BLaER1 (cell line): ENCODE measurements around the gene ADAMTS2.
A peak's percentile ranks its signal among the peaks of the same experiment; 100 is the strongest.

Experiments used
- H3K27ac ChIP-seq: shearing (Covaris generic); formaldehyde crosslinking; 2 replicates; pipeline ENCODE4 v1.8.1; 2022
- H3K27me3 ChIP-seq: shearing (Covaris generic); formaldehyde crosslinking; 2 replicates; pipeline ENCODE4 v1.8.1; 2022
- H3K36me3 ChIP-seq: shearing (Covaris generic); formaldehyde crosslinking; 2 replicates; pipeline ENCODE4 v1.8.1; 2022
- H3K4me1 ChIP-seq: shearing (Covaris generic); formaldehyde crosslinking; 2 replicates; pipeline ENCODE4 v1.8.1; 2022
- H3K4me2 ChIP-seq: shearing (Covaris generic); formaldehyde crosslinking; 2 replicates; pipeline ENCODE4 v1.8.1; 2022
- H3K4me3 ChIP-seq: shearing (Covaris generic); formaldehyde crosslinking; 2 replicates; pipeline ENCODE4 v1.8.1; 2022
- H3K9ac ChIP-seq: shearing (Covaris generic); formaldehyde crosslinking; 2 replicates; pipeline ENCODE4 v1.8.1; 2022
- H3K9me3 ChIP-seq: shearing (Covaris generic); formaldehyde crosslinking; 2 replicates; pipeline ENCODE4 v1.8.1; 2022
- H4K20me1 ChIP-seq: shearing (Covaris generic); formaldehyde crosslinking; 2 replicates; pipeline ENCODE4 v1.8.1; 2022
- Cebpa-rat ChIP-seq: shearing (Covaris generic); IDR thresholded peaks from 2 replicates; pipeline ENCODE4 v1.8.1; 2022

ADAMTS2 gene

DNA sequence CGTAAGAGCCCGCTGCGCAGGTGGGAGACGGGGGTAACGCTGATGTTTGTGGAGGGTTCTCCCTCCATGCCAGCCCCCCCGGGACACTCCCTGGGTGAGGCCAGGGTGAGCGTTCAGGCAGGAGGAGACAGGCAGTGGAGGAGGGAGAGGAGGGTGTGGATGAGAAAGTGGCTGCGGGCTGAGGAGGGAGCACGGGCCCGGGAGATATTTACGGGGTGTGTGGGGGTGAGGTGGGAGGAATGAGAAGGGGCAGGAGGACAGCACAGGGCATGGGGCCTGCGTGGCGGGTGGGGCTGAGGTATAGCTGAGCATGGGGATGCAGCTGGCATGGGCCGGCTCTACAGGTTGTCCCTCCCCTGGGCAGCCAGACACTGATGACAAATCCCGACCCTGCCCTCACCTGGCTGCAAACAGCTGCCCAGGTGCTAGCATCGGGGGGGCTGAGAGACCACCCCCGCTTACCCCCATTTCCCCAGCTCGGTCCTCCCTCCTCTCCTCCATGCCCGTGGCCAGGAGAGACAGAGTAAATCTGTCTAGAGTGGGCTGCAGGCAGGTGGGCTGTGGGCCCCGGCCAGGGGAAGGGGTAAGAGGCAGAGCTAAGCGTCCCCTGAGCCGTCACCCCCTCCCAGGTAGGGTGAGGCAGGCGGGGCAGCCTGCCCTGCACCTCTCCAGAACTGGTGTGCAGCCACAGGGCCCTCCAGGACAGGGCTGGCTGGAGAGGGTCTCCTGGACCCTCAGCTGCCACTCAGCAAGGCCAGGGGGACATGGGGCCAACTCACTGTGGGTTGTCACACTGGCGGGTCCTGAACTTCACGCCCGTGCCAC is 205.9 kb downstream of the ADAMTS2 start:
- no peak overlapping the region for H3K9ac ChIP-seq
- peak overlapping the region; percentile 71 for H3K4me2 ChIP-seq
- TF ChIP-seq Cebpa-rat: no peak
- H4K20me1 ChIP-seq: no peaks in the 10 kb centered on the region
- H3K4me1 ChIP-seq: peaks cover 53% of the 10 kb centered on the region
- H3K36me3 ChIP-seq: no peaks in the 10 kb centered on the region
- H3K4me3 ChIP-seq: no peak overlapping the region
- H3K9me3 ChIP-seq: no peaks in the 10 kb centered on the region
- H3K27ac ChIP-seq: no peak overlapping the region
- no peaks in the 10 kb centered on the region for H3K27me3 ChIP-seq

DNA sequence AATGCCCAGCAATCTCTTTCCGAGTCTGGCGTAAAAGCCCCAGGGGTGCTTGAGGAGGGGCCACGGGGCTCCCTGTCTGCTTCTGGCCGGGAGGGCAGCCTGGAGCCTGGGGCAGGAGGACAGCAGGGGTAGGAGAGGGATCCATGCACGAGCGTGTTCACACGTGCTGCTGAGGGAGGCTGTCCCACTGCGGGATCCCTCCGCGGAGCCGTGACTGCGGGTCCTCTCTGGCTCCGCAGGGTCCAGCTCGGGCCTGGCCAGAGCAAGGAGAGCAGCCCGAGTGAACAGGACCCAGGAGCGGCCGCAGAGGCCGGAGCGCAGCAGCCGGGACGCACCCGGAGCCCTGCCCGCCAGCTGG is 206.7 kb downstream of the ADAMTS2 start:
- Histone ChIP-seq H3K27ac (peak overlapping the region; percentile 43; the same call in 1 of the 2 replicates), H3K36me3 (no peaks in the 10 kb centered on the region), H3K9me3 (no peaks in the 10 kb centered on the region), H3K4me2 (peak overlapping the region; percentile 71), H3K4me3 (no peak overlapping the region), H3K27me3 (no peaks in the 10 kb centered on the region), H4K20me1 (no peaks in the 10 kb centered on the region), H3K9ac (0 out of 2 replicates have a peak overlapping the region, but pooled peaks have one; percentile 46), H3K4me1 (peaks cover 52% of the 10 kb centered on the region)
- no peak for TF ChIP-seq Cebpa-rat

DNA sequence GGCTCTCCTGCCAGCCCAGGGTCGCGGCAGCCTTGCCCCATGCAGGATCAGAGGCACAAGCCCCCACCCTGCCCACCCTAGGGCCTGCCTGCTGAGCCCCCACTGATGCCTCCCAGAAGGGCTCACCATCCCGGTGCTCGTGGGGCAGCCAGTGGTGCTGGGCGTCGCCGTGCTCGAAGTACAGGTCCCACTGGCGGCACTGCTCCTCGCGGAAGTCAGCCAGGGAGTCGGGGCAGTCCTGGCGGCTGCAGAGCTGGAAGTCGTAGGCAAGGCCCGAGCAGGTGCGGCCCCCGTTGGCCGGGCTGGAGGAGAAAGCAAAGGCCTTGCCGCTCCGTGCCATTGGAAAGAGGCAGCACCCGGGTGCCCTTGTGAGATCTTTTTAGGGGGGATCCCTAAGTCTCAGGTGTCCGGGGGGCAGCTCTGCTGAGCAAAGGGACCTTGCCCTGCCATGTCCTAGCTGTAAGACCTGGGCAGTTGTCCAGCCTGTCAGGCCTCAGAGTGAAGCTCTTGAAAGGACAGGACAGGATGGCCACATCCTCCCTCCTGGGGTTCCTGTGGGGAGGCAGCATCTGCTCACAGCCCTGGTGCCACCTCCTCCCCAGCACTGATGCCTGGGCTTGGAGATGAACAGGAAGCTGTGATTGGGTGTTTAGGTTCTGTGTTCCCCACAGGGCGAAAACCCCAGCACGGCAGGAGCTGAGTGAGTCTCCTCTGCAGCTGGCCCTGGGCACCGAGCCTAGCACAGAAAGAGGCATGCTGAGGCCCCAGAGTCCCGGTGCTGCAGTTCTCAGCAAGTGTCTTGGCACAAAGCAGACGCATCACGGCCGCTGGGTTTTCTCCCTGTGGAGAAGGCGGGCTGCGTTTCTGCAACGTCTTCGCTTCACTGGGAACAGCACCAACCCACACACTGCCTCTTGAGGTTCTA is 207.4 kb downstream of the ADAMTS2 start:
- H3K36me3 ChIP-seq: no peaks in the 10 kb centered on the region
- no peaks in the 10 kb centered on the region for H3K27me3 ChIP-seq
- H3K9me3 ChIP-seq: no peaks in the 10 kb centered on the region
- 0 out of 2 replicates have a peak overlapping the region, but pooled peaks have one; percentile 46 for H3K9ac ChIP-seq
- TF ChIP-seq Cebpa-rat: no peak
- H3K4me2 ChIP-seq: peak overlapping the region; percentile 71
- no peak overlapping the region for H3K4me3 ChIP-seq
- H3K27ac ChIP-seq: peak overlapping the region; percentile 43; the same call in 1 of the 2 replicates
- H4K20me1 ChIP-seq: no peaks in the 10 kb centered on the region
- H3K4me1 ChIP-seq: peaks cover 45% of the 10 kb centered on the region

DNA sequence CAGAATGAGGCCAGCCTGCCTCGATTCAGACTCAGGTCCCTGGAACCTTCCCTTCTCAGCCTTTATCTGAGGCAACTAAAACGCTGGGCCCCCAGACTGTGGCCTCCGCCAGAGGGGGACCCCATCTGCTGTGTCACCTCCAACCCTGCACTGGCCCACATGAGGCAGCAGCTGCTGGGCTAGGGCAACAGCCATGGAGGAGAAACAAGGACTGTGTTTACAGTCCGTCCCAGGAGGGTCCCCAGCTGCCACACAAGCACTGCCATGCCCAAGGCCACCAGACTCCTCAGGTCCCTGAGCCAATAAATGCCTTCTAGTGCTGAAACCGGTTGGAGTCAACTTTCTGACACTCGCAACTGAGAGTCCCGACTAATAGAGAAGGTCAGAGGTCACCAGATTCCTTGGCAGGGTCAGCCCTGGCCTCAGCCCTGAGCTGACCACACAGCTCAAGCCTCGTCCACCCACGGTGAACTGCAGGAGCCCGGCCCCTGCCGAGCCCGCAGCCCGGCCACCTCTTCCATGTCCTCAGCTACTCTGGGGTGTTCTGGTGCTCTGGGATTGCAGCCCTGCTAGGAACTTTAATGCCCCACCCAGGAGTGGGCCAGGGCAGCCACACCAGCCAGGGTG is 208.1 kb downstream of the ADAMTS2 start:
- Histone ChIP-seq H3K4me1 (peaks cover 37% of the 10 kb centered on the region), H3K4me3 (no peak overlapping the region), H3K4me2 (peak overlapping the region; percentile 71), H3K9me3 (no peaks in the 10 kb centered on the region), H3K36me3 (no peaks in the 10 kb centered on the region), H3K27ac (peak overlapping the region; percentile 6; the same call in 1 of the 2 replicates), H3K9ac (no peak overlapping the region), H4K20me1 (no peaks in the 10 kb centered on the region), H3K27me3 (no peaks in the 10 kb centered on the region)
- TF ChIP-seq Cebpa-rat: no peak

DNA sequence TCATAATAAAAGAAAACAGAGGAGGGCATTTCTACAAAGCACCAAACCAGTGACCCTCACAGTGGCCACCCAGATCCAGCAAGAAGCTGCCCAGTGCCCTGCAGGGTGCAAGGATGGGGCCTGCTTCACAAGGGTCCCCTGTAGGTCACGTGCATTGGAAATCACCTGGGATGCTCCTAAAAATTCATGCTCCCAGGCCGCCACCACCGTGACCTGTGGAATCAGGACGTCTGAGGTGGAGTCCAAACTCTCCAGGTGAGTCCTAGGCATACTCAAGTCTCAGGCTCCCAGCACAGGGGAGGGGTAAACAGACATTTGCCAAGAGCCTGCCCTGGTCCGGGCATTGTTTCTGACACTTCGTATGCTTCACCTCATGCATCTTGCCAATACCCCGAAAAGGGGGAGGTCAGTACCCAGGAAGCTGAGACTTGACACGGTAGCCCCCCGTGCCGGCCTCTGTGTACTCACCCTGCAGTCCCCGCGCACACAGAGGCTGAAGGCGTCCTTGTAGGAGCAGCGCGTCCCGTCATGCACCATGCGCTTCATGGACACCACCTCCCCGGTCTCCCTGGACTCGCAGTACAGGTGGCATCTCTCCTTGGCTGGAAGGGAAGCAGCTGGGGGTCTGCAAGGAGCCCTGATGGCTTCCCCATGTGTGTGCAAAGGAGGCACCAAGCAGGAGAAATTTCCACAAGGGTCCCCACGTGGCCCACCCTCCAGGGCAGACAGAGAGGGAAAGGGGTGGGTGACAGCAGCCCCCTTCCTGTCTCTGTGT is 209.6 kb downstream of the ADAMTS2 start:
- H3K9ac ChIP-seq: no peak overlapping the region
- no peaks in the 10 kb centered on the region for H3K36me3 ChIP-seq
- H3K9me3 ChIP-seq: no peaks in the 10 kb centered on the region
- H3K27ac ChIP-seq: no peak overlapping the region
- no peaks in the 10 kb centered on the region for H4K20me1 ChIP-seq
- no peaks in the 10 kb centered on the region for H3K27me3 ChIP-seq
- TF ChIP-seq Cebpa-rat: no peak
- no peak overlapping the region for H3K4me3 ChIP-seq
- H3K4me2 ChIP-seq: no peak overlapping the region
- H3K4me1 ChIP-seq: peaks cover 25% of the 10 kb centered on the region

DNA sequence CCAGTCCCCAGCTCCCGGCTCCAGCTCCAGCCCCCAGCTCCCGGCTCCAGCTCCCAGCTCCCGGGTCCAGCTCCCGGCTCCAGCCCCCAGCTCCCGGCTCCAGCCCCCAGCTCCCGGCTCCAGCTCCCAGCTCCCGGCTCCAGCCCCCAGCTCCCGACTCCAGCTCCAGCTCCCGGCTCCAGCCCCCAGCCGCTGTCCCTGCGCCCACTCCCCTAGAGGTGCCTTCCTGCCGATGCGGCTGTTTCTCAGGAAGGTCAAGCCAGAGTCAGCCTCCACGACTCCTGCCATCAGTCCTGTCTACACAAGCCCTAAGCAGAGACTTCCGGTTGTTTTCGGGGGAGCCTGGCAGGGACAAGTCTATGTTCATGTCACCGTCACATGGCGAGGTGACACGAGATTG is 210.3 kb downstream of the ADAMTS2 start:
- Histone ChIP-seq H4K20me1 (no peaks in the 10 kb centered on the region), H3K36me3 (no peaks in the 10 kb centered on the region), H3K27ac (no peak overlapping the region), H3K4me1 (peaks cover 25% of the 10 kb centered on the region), H3K9ac (no peak overlapping the region), H3K4me3 (no peak overlapping the region), H3K27me3 (no peaks in the 10 kb centered on the region), H3K9me3 (no peaks in the 10 kb centered on the region), H3K4me2 (no peak overlapping the region)
- no peak for TF ChIP-seq Cebpa-rat

DNA sequence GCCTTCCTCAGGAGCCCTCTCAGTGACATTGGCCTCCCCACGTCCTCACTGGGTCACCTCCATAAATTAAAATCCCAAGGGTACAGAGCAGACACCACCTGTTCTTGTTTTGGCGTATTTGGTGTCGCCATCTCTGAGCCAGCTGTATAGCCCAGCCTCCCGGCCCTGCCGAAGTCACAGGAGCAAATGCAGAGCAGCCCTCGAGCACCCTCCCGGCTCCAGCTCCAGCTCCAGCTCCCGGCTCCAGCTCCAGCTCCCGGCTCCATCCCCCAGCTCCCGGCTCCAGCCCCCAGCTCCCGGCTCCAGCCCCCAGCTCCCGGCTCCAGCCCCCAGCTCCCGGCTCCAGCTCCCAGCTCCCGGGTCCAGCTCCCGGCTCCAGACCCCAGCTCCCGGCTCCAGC is 210.8 kb downstream of the ADAMTS2 start:
- H3K4me3 ChIP-seq: no peak overlapping the region
- no peak for TF ChIP-seq Cebpa-rat

DNA sequence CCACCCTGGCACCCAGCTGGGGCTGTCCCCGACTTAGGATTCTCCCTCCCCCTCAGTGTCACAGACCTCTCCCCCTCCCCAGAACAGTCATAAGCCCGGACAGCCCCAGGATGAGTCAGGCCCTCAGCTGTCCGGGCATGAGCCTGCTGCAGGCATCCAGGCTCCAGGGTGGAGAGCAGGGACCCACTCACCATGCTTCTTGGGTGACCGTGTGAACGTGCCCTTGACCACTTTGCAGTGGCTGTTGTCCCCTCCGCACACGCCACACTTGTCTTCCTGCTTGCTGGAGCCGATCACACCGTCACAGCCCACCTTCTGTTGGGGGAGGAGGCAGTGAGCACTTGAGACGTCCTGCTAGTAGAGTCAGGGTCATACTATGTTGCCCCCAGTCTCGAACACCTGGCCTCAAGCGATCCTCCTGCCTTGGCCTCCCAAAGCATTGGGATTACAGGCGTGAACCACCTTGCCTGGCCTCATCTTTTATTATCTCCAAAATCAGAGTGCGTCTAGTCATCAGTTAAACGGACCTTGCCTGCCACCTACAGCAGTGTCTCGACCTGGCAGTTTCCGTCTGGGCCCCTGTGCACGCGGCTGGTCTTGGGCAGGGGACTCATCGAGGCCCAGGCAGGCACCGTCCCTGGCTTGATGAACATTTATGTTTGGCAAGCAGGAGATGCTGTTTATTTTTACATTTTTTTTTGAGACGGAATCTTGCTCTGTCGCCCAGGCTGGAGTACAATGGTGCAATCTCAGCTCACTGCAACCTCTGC is 212.5 kb downstream of the ADAMTS2 start:
- Histone ChIP-seq H3K27me3 (no peaks in the 10 kb centered on the region), H3K27ac (no peak overlapping the region), H4K20me1 (no peaks in the 10 kb centered on the region), H3K9me3 (no peaks in the 10 kb centered on the region), H3K4me2 (no peak overlapping the region), H3K36me3 (no peaks in the 10 kb centered on the region), H3K4me1 (peaks cover 10% of the 10 kb centered on the region), H3K9ac (no peak overlapping the region), H3K4me3 (no peak overlapping the region)
- TF ChIP-seq Cebpa-rat: no peak

More for the DNA sequence above, 210.8 kb downstream of the ADAMTS2 start:
- Histone ChIP-seq H3K4me1 (peaks cover 25% of the 10 kb centered on the region), H3K36me3 (no peaks in the 10 kb centered on the region), H3K9me3 (no peaks in the 10 kb centered on the region), H3K4me2 (no peak overlapping the region), H3K27ac (no peak overlapping the region), H3K9ac (no peak overlapping the region), H4K20me1 (no peaks in the 10 kb centered on the region), H3K27me3 (no peaks in the 10 kb centered on the region)
